DMS153 treated with DMSO at 0.1 percent for 48 hours (cell line): Measurements from ENCODE around the gene BTG3.

Experiments
- DNase-seq: peaks from one replicate; lab custom pipeline; 2025; ENCODE audit not compliant: unreplicated experiment; lab: John Stamatoyannopoulos, UW

The BTG3 gene

GRCh38 chr21:17585875-17586450, 26.7 kb downstream of the BTG3 start:
- peak; percentile 37 for DNase-seq

GRCh38 chr21:17583898-17584297, 28.8 kb downstream of the BTG3 start:
- no peak for DNase-seq

GRCh38 chr21:17580319-17580718, 32.4 kb downstream of the BTG3 start:
- no peak for DNase-seq

DNA sequence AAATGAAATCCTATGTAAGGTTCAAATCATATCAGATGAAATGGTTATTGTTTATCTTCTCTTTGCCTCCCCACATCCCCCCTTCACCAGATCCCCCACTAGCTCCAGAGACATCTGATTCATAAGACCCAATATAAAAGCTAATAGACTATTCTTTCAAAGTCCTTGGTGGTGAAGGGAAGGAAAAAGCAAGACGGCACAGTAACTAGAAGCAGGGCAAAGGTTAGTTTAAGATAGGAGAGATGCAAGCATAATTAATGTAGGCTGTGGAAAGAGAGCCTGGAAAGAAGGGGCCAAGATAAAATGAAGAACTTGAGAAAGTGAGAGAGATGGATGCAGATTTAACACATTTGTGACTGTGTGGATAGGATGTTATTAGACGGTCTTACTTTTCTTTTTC, 33.8 kb downstream of the BTG3 start:
- no peak for DNase-seq

- no peak for DNase-seq
These were observed 34.5 kb downstream of the BTG3 start for GRCh38 chr21:17578162-17578561.

- no peak for DNase-seq
These were observed 35.0 kb downstream of the BTG3 start for GRCh38 chr21:17577701-17578100.

DNA sequence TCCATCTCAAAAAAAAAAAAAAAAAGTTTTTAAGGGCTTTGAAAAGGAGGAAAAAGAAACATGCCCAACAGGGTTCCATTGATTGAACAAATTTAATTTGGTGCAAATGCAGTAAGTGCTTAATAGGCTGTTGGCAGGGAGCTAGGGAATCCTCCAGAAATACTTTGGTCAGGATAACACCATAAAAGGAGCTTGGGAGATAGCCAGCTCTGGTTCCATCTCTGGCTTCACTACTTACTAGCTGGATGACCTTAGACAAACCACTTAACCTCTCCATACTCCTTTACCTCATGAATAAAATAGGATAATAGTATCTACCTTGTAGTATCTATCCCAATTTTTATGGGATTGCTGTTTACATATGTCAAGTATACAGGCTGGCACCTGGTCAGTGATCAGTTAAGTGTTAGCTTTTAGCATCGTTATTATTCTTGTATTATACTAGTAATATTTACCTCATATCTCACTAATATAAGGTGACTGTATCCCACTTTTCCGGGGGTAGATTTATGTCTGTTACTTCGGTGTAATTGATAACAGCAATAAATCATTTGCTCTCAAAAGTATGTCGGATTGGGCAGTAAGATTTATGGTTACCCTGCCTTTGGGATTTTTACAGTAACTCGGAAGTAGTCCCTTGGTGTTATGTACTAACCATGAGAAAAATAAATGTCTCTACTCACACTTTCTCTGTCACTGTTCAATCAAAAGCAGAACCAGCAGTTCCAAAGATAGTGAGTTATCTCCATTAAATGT, 36.4 kb downstream of the BTG3 start:
- peak; percentile 46 for DNase-seq

- no peak for DNase-seq
These were observed 37.6 kb downstream of the BTG3 start for GRCh38 chr21:17575076-17575475.

- no peak for DNase-seq
These were observed 40.3 kb downstream of the BTG3 start for GRCh38 chr21:17572431-17572830.

GRCh38 chr21:17570786-17571185, 41.9 kb downstream of the BTG3 start:
- DNase-seq, result no peak

DNA sequence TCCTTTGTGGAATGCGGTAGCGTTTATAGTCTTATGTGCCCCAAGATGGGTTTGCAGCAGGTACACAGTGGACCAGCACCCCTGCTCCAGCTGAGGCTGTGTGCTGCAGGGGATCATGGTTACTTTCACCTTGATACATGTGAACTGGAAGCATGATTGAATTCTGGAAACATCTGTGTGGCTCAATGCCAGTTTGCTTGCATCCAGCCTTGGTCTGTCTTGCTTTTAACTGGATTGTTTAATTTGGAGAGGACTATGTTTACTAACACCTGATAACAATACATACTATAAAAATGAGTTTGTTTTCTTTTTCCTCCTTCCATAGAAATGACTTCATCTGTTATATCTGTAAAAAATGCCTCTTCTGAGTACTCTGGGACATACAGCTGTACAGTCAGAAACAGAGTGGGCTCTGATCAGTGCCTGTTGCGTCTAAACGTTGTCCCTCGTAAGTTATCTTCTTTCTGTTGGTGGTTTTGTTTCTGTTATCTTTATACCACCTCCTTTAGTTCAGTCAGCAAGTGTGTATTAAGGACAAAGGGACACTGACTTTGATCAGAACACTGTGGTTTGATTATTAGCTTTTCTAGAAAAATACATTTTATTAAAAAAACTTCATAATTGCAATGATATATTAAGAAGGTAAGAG, 52.2 kb downstream of the BTG3 start:
- DNase-seq, result no peak

- DNase-seq, result no peak
These were observed 57.8 kb downstream of the BTG3 start for GRCh38 chr21:17554679-17555465.

DNA sequence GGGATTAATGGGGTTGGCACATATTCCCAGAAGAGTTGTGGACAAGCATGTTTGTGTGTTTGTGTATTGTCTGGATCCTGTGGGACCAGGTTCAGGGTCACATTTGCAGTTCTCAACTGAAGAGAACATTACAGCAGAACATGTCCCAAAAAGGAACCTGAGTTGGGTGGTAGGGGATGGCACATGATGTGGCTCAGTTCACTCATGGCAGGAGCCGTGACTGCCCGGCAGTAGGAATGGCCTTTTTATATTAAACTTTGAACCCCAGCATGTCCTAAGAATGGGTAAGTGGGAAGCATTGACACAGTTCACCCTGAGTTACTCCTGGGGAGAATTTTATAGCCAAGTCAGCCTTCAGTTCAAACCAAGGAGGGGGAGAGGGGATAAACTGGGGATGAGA, 58.6 kb downstream of the BTG3 start:
- no peak for DNase-seq

DNA sequence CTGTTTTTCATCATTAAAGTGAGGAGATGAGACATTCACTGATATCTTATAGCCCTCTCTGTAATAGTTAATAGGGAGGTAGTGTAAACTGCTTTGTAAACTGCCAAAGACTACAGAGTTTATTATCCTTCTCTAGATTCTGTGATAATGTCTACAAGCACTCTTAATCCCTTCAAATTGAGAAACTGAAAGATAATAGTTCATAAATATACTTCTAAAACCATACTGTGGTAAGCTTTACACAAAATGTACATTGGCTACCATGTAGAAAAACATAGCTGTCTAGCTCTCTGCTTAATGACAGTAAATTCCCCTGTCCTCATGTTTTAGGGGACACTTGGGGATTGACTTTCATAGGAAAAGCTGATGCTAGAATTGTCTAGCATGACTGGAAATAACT, 60.3 kb downstream of the BTG3 start:
- DNase-seq, result no peak

- no peak for DNase-seq
These were observed 61.9 kb downstream of the BTG3 start for GRCh38 chr21:17550671-17551308.

DNA sequence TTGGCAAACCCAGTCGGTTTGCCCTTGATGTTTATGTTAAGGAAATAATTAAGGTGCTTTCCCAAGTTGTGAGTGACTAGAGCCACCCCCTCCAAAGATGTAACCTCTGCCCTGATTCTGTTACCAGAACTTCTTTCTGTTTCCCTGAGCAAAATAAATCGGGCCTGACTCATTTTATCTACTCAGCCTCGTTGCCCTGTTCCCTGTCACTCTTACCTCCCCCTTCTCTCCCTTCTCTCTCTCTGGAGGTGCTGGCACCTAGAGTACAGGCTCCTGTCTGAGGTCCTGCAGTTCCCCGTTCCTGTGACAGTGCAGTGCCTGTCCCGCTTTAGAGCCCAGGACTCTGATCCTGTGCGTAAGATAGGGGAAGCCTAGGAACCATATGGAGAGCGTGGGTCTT, 64.4 kb downstream of the BTG3 start:
- no peak for DNase-seq

DNA sequence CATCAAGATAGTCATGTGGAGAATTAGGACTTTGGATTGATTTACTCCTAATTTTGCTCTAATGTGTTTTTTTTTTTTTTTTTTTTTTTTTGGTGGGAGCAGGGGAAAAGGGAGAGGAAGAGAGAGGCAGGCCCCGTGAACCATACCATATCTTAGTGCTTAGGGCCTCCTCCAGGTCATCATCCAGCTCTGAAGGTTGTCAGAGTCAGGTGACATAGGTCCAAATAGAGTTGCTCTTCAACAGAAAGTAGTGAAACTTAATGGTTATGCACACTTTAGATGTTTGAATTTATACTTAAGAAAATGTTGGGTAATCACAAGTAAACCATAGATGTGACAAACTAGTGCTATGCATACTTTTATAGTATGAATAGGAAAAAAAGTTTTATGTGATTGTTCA, 67.7 kb downstream of the BTG3 start:
- no peak for DNase-seq
